Measurements from ENCODE around the gene NSL1.

- TF ChIP-seq ZNF384 (IDR thresholded peaks at IDR 0.05) (no peak), FOXM1 (IDR thresholded peaks at IDR 0.05; ENCODE audit: borderline replicate concordance) (no peak), BHLHE40 (IDR thresholded peaks at IDR 0.05; ENCODE audit: borderline replicate concordance) (no peak), L3MBTL2 (conservative IDR thresholded peaks at IDR 0.05) (no peak), ARNT (IDR thresholded peaks at IDR 0.05) (no peak), CTBP1 (IDR thresholded peaks at IDR 0.05; ENCODE audit: borderline replicate concordance) (no peak), TARDBP (IDR thresholded peaks at IDR 0.05) (no peak), ELF4 (IDR thresholded peaks at IDR 0.05) (no peak)
Observed at GRCh38 chr1:212733109-212733508, 58.5 kb downstream of the NSL1 start.

All from HEK293T (cell line).